Astrocyte (in vitro differentiated cells and primary cell): ENCODE results near the gene AKT3.

Experiments used
- EZH2 ChIP-seq: IDR thresholded peaks from 2 replicates; pipeline ENCODE4 v1.6.1; 2012; ENCODE audit warnings: mild to moderate bottlenecking, low read length, inconsistent platforms; ENCODE audit not compliant: insufficient read depth
- TF ChIP-seq, protein P1 (sequence below): IDR thresholded peaks from 2 replicates; pipeline ENCODE4 v1.5.1; 2011; ENCODE audit warnings: low read depth, mild to moderate bottlenecking, inconsistent platforms, low read length, moderate library complexity; ENCODE audit not compliant: insufficient read depth

DNA sequence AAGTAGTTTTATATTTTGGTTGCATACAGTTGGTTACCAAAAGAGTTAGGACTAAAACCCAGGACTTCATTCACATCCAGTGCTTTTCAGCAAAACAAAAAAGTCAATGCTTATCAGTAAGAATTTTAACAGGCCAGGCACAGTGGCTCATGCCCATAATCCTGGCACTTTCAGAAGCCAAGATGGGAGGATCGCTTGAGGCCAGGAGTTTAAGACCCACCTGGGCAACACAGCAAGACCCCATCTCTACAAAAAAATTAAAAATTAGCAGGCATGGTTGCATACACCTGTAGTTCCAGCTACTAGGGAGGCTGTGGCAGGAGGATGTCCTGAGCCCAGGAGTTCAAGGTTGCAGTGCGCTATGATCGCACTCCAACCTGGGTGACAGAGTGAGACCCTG is 47.3 kb downstream of the AKT3 start:
- TF ChIP-seq, protein P1, sequence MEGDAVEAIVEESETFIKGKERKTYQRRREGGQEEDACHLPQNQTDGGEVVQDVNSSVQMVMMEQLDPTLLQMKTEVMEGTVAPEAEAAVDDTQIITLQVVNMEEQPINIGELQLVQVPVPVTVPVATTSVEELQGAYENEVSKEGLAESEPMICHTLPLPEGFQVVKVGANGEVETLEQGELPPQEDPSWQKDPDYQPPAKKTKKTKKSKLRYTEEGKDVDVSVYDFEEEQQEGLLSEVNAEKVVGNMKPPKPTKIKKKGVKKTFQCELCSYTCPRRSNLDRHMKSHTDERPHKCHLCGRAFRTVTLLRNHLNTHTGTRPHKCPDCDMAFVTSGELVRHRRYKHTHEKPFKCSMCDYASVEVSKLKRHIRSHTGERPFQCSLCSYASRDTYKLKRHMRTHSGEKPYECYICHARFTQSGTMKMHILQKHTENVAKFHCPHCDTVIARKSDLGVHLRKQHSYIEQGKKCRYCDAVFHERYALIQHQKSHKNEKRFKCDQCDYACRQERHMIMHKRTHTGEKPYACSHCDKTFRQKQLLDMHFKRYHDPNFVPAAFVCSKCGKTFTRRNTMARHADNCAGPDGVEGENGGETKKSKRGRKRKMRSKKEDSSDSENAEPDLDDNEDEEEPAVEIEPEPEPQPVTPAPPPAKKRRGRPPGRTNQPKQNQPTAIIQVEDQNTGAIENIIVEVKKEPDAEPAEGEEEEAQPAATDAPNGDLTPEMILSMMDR = no peak
- no peak for TF ChIP-seq EZH2
